Tibial nerve (tissue), 4 donors: ENCODE measurements around the gene ROBO3. TPM values are rescaled to one million over a fixed set of nuclear protein-coding genes. Genes with fewer than 3 reads are reported as not detected.

Experiments used
- DNase-seq, 2 donors: peaks; one replicate each; pipeline ENCODE4 v3.0.0-alpha.2; 2019; ENCODE audit warnings: low spot score in 2 of 2
- H3K27ac ChIP-seq, 4 donors: fragments of 200-600 bp; sonication (generic) in 3 of 4; one replicate each; pipeline ENCODE4 v1.5.1; 2017 to 2019; ENCODE audit warnings: mild to moderate bottlenecking in 1 of 4
- H3K27me3 ChIP-seq, 2 donors: fragments of 200-600 bp; sonication (generic) in 1 of 2; one replicate each; pipeline versions ENCODE4 v1.5.1 to v1.6.0; 2017 to 2019
- H3K36me3 ChIP-seq, 3 donors: fragments of 200-600 bp; sonication (generic); one replicate each; pipeline ENCODE4 v1.5.1; 2018 to 2019
- H3K4me1 ChIP-seq, 4 donors: fragments of 200-600 bp; sonication (generic) in 3 of 4; one replicate each; pipeline ENCODE4 v1.5.1; 2017 to 2019
- H3K4me3 ChIP-seq, 4 donors: fragments of 200-600 bp; sonication (generic) in 3 of 4; one replicate each; pipeline ENCODE4 v1.5.1; 2017 to 2019; ENCODE audit warnings: mild to moderate bottlenecking in 1 of 4, moderate library complexity in 1 of 4
- H3K9me3 ChIP-seq, 4 donors: fragments of 200-600 bp; sonication (generic) in 3 of 4; one replicate each; pipeline ENCODE4 v1.5.1; 2017 to 2019
- EP300 ChIP-seq, 2 donors: sonication (generic); formaldehyde crosslinking; IDR thresholded peaks; one replicate each; pipeline ENCODE4 v1.6.1; 2017; ENCODE audit warnings: antibody characterized with exemption in 2 of 2, mild to moderate bottlenecking in 1 of 2
- POLR2A ChIP-seq, 2 donors: fragments of 450-650 bp; IDR thresholded peaks; one replicate each; pipeline ENCODE4 v1.6.1; 2017; ENCODE audit warnings: antibody characterized with exemption in 2 of 2, mild to moderate bottlenecking in 2 of 2, moderate library complexity in 2 of 2
- WGBS, 2 donors: methylation state at CpG; one replicate each; pipeline ENCODE4 v1.1.5; 2018; 5-methylcytosine and 5-hydroxymethylcytosine counted together
- total RNA-seq, 4 donors: library from RNA; depleted of rRNA; stranded (reverse); fragments of >200 nt; gene quantifications; one replicate each; pipeline ENCODE4 v1.1.0, GENCODE V29; 2016
- TF ChIP-seq, protein P1 (sequence below), 5 experiments: fragments of 200-600 bp in 3 of 5; fragments of 450-650 bp in 2 of 5; sonication (generic) in 3 of 5; IDR thresholded peaks; one replicate each; pipeline ENCODE4 v1.5.1; 2016 to 2019; ENCODE audit warnings: antibody characterized with exemption in 5 of 5, mild to moderate bottlenecking in 3 of 5, moderate library complexity in 2 of 5

Gene ROBO3
- total RNA-seq, 4 donors from 2014 or later, result 22.2 to 34.3 (median 24.8) TPM

DNA sequence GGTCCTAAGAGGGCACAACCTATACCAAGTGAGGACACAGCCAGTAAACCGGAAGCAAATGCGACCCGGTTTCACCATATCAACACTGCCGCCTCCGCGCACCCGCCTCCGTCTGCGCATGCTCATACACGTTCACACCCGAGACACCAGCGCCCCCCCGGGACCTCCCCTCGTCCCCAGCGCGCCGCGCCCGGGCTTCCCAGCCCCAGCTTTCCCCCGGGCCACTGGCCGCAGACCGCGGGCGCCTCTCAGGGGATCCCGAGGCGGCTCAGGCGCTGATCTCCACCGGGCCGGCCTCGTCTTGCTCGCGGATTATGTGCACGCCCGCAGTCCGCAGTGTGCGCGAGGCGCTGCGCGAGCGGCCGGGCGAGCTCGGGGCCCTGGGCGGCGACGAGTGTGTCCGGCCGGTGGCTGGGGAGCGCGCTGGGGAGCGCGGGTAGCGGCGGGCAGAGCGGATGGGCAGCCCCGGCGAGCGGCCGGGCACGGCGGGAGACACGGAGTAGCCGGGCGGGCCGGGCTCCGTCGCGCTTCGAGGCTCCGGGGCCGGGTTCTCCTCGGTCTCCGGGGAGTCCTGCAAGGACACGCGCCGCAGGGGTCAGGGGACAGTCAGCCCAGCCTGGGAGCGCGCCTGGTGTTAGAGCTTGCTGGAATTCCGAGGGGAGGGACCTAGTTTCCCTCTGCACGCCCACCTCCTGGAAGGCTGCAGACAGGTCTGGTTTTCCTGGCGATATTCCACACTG lies 55.8 kb downstream of the ROBO3 start:
- H3K9me3 ChIP-seq, result no peaks in the 10 kb centered on the region
- WGBS, 2 donors, result 6 to 9% methylated on average over 30 to 68 of the region's 82 CpGs
- peaks cover 0 to 17% (median 0%) of the 10 kb centered on the region in 4 donors for H3K4me1 ChIP-seq
- H3K27ac ChIP-seq, result peak overlapping the region in 3 of 4 donors; percentile 62 to 78 (median 69)
- no peaks in the 10 kb centered on the region for H3K27me3 ChIP-seq
- peak in 1 of 2 donors; percentile 22 for TF ChIP-seq POLR2A (IDR thresholded peaks at IDR 0.05)
- TF ChIP-seq, protein P1, sequence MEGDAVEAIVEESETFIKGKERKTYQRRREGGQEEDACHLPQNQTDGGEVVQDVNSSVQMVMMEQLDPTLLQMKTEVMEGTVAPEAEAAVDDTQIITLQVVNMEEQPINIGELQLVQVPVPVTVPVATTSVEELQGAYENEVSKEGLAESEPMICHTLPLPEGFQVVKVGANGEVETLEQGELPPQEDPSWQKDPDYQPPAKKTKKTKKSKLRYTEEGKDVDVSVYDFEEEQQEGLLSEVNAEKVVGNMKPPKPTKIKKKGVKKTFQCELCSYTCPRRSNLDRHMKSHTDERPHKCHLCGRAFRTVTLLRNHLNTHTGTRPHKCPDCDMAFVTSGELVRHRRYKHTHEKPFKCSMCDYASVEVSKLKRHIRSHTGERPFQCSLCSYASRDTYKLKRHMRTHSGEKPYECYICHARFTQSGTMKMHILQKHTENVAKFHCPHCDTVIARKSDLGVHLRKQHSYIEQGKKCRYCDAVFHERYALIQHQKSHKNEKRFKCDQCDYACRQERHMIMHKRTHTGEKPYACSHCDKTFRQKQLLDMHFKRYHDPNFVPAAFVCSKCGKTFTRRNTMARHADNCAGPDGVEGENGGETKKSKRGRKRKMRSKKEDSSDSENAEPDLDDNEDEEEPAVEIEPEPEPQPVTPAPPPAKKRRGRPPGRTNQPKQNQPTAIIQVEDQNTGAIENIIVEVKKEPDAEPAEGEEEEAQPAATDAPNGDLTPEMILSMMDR (IDR thresholded peaks at IDR 0.05), result peak in 1 of 5 experiments; percentile 18
- TF ChIP-seq EP300 (IDR thresholded peaks at IDR 0.05), result peak in 1 of 2 donors; percentile 38
- H3K36me3 ChIP-seq, result peaks cover 0 to 11% (median 0%) of the 10 kb centered on the region in 3 donors
- H3K4me3 ChIP-seq, result peak overlapping the region; percentile 21 to 48 (median 44)
- peak; percentile 27 to 54 for DNase-seq

DNA sequence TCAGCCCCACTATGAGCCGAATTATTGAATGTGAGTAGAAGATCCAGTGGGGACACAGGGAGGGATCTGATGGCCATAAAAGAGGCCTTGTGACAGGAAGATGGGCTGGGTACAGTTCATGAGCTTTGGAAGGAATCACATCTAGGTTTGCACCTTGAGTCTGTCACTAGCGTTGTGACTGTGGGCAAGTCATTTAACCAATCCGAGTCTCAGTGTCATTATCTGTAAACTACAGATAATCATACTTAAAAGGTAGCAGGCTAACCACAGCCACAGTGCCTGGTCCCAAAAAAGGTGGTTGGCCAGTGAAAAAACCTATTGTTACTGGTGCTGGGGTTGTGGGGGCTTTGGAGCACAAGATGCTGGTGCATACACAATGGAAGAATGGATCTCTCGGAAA lies 57.6 kb downstream of the ROBO3 start:
- Histone ChIP-seq H3K36me3 (peaks cover 0 to 11% (median 0%) of the 10 kb centered on the region in 3 donors), H3K9me3 (no peaks in the 10 kb centered on the region), H3K4me1 (peaks cover 0 to 17% (median 0%) of the 10 kb centered on the region in 4 donors), H3K27ac (no peak overlapping the region), H3K4me3 (no peak overlapping the region), H3K27me3 (no peaks in the 10 kb centered on the region)
- TF ChIP-seq, protein P1 (IDR thresholded peaks at IDR 0.05), result no peak
- TF ChIP-seq POLR2A (IDR thresholded peaks at IDR 0.05), result no peak
- no peak for TF ChIP-seq EP300 (IDR thresholded peaks at IDR 0.05)
- WGBS, 2 donors, result 86 to 89% methylated on average over 4 of the region's 4 CpGs
- DNase-seq, result no peak

DNA sequence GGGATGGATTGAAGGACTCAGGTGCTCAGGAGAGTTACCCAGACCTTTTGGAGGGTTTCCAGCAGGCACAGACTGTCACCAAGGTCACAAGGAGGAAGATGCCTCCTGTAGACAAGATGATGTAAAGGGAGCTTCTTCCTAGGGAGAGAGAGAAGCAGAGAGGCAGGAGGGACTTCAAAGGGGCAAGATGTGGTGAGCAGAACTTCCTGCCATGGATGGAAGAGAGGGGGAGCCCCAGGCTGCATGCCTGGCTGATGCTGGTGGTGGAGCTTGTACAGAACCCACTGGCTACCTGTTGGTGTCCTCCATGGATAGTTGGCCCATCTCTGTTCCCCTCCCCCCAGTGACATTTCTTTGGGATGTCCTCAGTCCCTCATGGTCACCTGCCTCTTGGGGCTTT lies 58.1 kb downstream of the ROBO3 start:
- DNase-seq, result no peak
- H3K4me3 ChIP-seq, result no peak overlapping the region

DNA sequence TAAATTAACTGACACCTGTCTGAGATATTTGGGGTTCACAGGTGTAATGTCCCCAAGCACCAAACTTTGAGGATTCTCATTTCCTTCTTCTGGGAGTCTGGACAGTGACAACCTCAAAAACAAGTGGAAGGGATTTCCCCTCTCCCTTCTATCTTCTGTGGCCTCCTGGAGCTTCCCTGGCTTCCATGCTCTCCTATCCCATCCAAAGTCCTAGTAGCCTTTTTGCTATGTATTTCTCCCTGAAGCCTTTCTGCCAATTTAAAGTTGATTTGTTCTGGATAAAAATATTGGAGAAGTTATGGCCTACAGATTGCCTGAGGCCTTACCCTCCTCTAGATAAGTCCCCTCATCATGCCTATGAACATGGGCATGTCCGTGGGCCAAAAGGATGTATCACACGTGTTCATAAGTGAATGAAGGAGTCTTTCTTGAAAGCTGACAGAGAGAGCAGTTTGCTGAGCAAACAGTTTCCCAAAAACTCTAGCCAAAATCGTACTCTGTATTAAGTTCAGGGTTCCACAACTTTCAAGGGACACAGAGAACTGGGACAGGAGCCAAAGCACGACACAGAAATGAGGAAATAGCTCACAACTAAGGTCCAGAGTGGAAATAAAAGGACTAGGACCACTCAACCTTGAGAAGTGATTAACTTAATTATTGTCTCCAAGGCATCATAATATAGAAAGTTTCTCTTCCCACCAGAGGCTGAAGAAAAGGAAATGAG lies 63.9 kb downstream of the ROBO3 start:
- DNase-seq, result peak in 1 of 2 donors; percentile 20
- no peaks in the 10 kb centered on the region for H3K36me3 ChIP-seq
- H3K4me3 ChIP-seq, result no peak overlapping the region
- peak overlapping the region in 2 of 4 donors; percentile 28 to 42 for H3K27ac ChIP-seq
- H3K27me3 ChIP-seq, result no peaks in the 10 kb centered on the region
- no peak for TF ChIP-seq EP300 (IDR thresholded peaks at IDR 0.05)
- 13 to 18% methylated on average over 4 of the region's 4 CpGs for WGBS, 2 donors
- H3K9me3 ChIP-seq, result no peaks in the 10 kb centered on the region
- H3K4me1 ChIP-seq, result peaks cover 0 to 12% (median 0%) of the 10 kb centered on the region in 4 donors

More for the DNA sequence above, 58.1 kb downstream of the ROBO3 start:
- Histone ChIP-seq H3K27me3 (no peaks in the 10 kb centered on the region), H3K27ac (no peak overlapping the region), H3K4me1 (peaks cover 0 to 17% (median 0%) of the 10 kb centered on the region in 4 donors), H3K9me3 (no peaks in the 10 kb centered on the region), H3K36me3 (peaks cover 0 to 11% (median 0%) of the 10 kb centered on the region in 3 donors)
- TF ChIP-seq EP300 (IDR thresholded peaks at IDR 0.05), result no peak
- TF ChIP-seq POLR2A (IDR thresholded peaks at IDR 0.05), result no peak
- TF ChIP-seq, protein P1 (IDR thresholded peaks at IDR 0.05), result no peak

DNA sequence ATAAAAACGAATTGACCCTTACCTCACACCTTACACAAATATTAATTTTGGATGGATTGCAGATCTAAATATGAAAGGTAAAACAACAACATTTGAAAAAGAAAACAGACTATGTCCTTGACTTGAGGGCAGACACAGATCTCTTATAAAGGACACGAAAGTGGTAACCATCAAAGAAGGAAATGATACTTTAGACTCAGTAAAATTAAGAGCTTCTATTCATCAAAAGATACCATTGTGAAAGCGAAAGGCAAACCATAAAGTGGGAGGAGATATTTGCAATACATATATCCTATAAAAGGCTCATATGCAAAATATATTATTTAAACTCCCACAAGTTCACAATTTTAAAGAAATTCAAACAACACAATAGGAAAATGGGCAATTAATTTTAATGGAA lies 65.6 kb downstream of the ROBO3 start:
- TF ChIP-seq, protein P1 (IDR thresholded peaks at IDR 0.05), result no peak
- TF ChIP-seq EP300 (IDR thresholded peaks at IDR 0.05) (no peak), POLR2A (IDR thresholded peaks at IDR 0.05) (no peak)

More for the DNA sequence above, 65.6 kb downstream of the ROBO3 start:
- no peak overlapping the region for H3K4me3 ChIP-seq
- no peaks in the 10 kb centered on the region for H3K36me3 ChIP-seq
- no peak overlapping the region for H3K27ac ChIP-seq
- H3K4me1 ChIP-seq, result peaks cover 0 to 28% (median 0%) of the 10 kb centered on the region in 4 donors
- WGBS, 2 donors, result 66 to 73% methylated on average over 3 of the region's 3 CpGs
- H3K9me3 ChIP-seq, result no peaks in the 10 kb centered on the region
- DNase-seq, result no peak
- no peaks in the 10 kb centered on the region for H3K27me3 ChIP-seq

Other genes starting within 250 kb of the ROBO3 start
- gene TBRG1, start 242.6 kb upstream of the ROBO3 start, total RNA-seq, result 10 to 100 TPM; 32.7 to 45.4 (median 36.4) TPM
- 10 to 100 TPM in 1 of 4 donors, 1 to 10 TPM in 3; 6.5 to 20.0 (median 8.2) TPM for gene SIAE, start 191.7 kb upstream of the ROBO3 start, total RNA-seq
- gene SPA17, start 191.5 kb upstream of the ROBO3 start, total RNA-seq, result 1 to 10 TPM; 1.2 to 7.1 (median 3.3) TPM
- 1 to 10 TPM in 3 of 4 donors, not detected in 1; 1.4 to 3.1 (median 2.4) TPM for gene NRGN, start 125.5 kb upstream of the ROBO3 start, total RNA-seq
- gene VSIG2, start 113.2 kb upstream of the ROBO3 start, total RNA-seq, result 1 to 10 TPM in 2 of 4 donors, not detected in 2; 1.5 to 2.4 TPM
- 10 to 100 TPM; 18.6 to 45.9 (median 33.0) TPM for gene ESAM, start 103.1 kb upstream of the ROBO3 start, total RNA-seq
- 10 to 100 TPM; 19.8 to 32.8 (median 23.5) TPM for gene MSANTD2, start 65.0 kb upstream of the ROBO3 start, total RNA-seq
- 10 to 100 TPM; 12.1 to 38.8 (median 28.0) TPM for gene ROBO4, start 32.4 kb downstream of the ROBO3 start, total RNA-seq
- not detected for gene HEPN1, start 53.8 kb downstream of the ROBO3 start, total RNA-seq
- gene HEPACAM, start 70.6 kb downstream of the ROBO3 start, total RNA-seq, result 10 to 100 TPM in 3 of 4 donors, 1 to 10 TPM in 1; 8.7 to 18.4 (median 15.3) TPM
- gene CCDC15, start 88.8 kb downstream of the ROBO3 start, total RNA-seq, result 1 to 10 TPM in 3 of 4 donors, under 1 TPM in 1; 0.98 to 4.2 (median 2.6) TPM
- 10 to 100 TPM in 1 of 4 donors, 1 to 10 TPM in 3; 3.9 to 11.4 (median 7.2) TPM for gene SLC37A2, start 197.9 kb downstream of the ROBO3 start, total RNA-seq
- gene TMEM218, start 246.2 kb downstream of the ROBO3 start, total RNA-seq, result 10 to 100 TPM; 17.2 to 30.6 (median 20.7) TPM